ENCODE measurements around the gene RTEL1. TPM values are rescaled to one million over a fixed set of nuclear protein-coding genes. Genes with fewer than 3 reads are reported as not detected.
"Not testable (repeated sequence)": the region's sequence is repeated elsewhere in the genome, so short reads cannot be mapped to it uniquely, and the experiment has no call there.

The RTEL1 gene
- total and polyA plus RNA-seq, 9 donors = 8.4 to 13.3 (median 10.7) TPM

- H3K4me3 ChIP-seq (ENCODE audit: low read length) = peak overlapping the region; percentile 90
- H3K36me3 ChIP-seq (ENCODE audit: control insufficient read depth, insufficient read depth, low read length) = no peaks in the 10 kb centered on the region
- 23% methylated on average over 22 of the region's 22 CpGs for WGBS (ENCODE audit: insufficient coverage)
- H3K27me3 ChIP-seq (ENCODE audit: control insufficient read depth, insufficient read depth, low read length) = no peaks in the 10 kb centered on the region
- H3K27ac ChIP-seq (ENCODE audit: low read length) = peak overlapping the region; percentile 67
- peak; percentile 79 for DNase-seq
- no peaks in the 10 kb centered on the region for H3K9me3 ChIP-seq (replicated peaks; ENCODE audit: control insufficient read depth, low read depth, low read length)
- H3K4me1 ChIP-seq (ENCODE audit: control insufficient read depth, insufficient read depth, low read length) = peaks cover 24% of the 10 kb centered on the region
Observed at GRCh38 chr20:63628246-63628975, 29.7 kb upstream of the RTEL1 start.

DNA sequence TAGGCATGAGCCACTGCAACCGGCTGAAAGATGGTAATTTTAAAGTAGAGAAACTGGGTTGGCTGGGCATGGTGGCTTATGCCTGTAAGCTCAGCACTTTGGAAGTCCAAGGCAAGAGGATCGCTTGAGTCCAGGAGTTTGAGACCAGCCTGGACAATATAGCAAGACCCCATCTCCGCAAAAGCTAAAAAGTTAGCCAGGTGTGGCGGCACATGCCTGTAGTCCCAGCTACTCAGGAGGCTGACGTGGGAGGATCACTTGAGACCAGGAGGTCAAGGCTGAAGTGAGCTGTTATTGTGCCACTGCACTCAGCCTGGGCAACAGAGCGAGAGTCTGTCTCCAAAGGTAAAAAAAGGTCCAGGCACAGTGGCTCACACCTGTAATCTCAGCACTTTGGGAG lies 27.2 kb upstream of the RTEL1 start:
- peaks cover 28% of the 10 kb centered on the region for H3K4me1 ChIP-seq (ENCODE audit: control insufficient read depth, insufficient read depth, low read length)
- H3K27ac ChIP-seq (ENCODE audit: low read length); H3K4me3 ChIP-seq (ENCODE audit: low read length); H3K9me3 ChIP-seq (replicated peaks; ENCODE audit: control insufficient read depth, low read depth, low read length); DNase-seq; H3K27me3 ChIP-seq (ENCODE audit: control insufficient read depth, insufficient read depth, low read length); H3K36me3 ChIP-seq (ENCODE audit: control insufficient read depth, insufficient read depth, low read length): not testable (repeated sequence)
- 90% methylated on average over 5 of the region's 6 CpGs for WGBS (ENCODE audit: insufficient coverage)

GRCh38 chr20:63631426-63631825 lies 26.7 kb upstream of the RTEL1 start:
- H3K4me1 ChIP-seq (ENCODE audit: control insufficient read depth, insufficient read depth, low read length) = peaks cover 26% of the 10 kb centered on the region
- not testable (repeated sequence) for H3K9me3 ChIP-seq (replicated peaks; ENCODE audit: control insufficient read depth, low read depth, low read length); H3K27me3 ChIP-seq (ENCODE audit: control insufficient read depth, insufficient read depth, low read length); H3K27ac ChIP-seq (ENCODE audit: low read length); H3K36me3 ChIP-seq (ENCODE audit: control insufficient read depth, insufficient read depth, low read length); H3K4me3 ChIP-seq (ENCODE audit: low read length); DNase-seq
- 62% methylated on average over 6 of the region's 10 CpGs for WGBS (ENCODE audit: insufficient coverage)

GRCh38 chr20:63633732-63634131 lies 24.4 kb upstream of the RTEL1 start:
- Histone ChIP-seq H3K4me1 (ENCODE audit: control insufficient read depth, insufficient read depth, low read length) (peaks cover 18% of the 10 kb centered on the region), H3K4me3 (ENCODE audit: low read length) (no peak overlapping the region), H3K36me3 (ENCODE audit: control insufficient read depth, insufficient read depth, low read length) (no peaks in the 10 kb centered on the region), H3K9me3 (replicated peaks; ENCODE audit: control insufficient read depth, low read depth, low read length) (no peaks in the 10 kb centered on the region), H3K27ac (ENCODE audit: low read length) (no peak overlapping the region), H3K27me3 (ENCODE audit: control insufficient read depth, insufficient read depth, low read length) (no peaks in the 10 kb centered on the region)
- WGBS (ENCODE audit: insufficient coverage) = 69% methylated on average over 2 of the region's 9 CpGs
- no peak for DNase-seq

DNA sequence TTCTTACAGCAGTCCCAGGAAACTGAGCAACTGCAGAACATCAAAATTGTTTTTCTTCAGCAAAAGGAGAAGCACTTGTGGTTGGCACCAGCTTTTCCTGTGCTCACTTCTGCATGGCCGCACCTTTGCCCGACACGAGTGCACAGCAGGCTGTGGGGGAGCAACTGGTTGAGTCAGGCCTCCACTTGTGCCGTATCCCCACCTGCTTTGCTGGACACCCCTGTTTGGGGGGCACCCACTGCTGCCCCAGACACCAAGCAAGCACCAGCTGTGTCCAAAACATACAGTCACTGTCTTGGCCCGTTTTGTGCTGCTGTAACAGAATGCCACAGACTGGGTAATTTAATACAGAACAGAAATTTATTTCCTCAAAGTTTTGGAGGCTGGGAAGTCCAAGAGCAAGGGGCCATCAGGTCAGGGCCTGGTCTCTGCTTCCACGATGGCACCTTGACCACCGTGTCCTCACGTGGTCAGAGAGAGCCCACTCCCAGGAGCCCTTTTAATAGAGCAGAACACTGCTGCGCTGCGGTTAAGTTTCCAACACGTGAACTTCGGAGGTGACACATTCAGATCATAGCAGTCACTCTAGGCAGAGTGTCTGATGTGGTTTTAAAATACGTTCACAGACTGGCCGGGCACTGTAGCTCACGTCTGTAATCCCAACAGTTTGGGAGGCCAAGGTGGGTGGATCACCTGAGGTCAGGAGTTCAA lies 22.5 kb upstream of the RTEL1 start:
- 69% methylated on average over 6 of the region's 15 CpGs for WGBS (ENCODE audit: insufficient coverage)
- H3K4me3 ChIP-seq (ENCODE audit: low read length) = no peak overlapping the region
- no peak for DNase-seq
- H3K27ac ChIP-seq (ENCODE audit: low read length) = peak overlapping the region; percentile 42
- no peaks in the 10 kb centered on the region for H3K27me3 ChIP-seq (ENCODE audit: control insufficient read depth, insufficient read depth, low read length)
- peaks cover 12% of the 10 kb centered on the region for H3K4me1 ChIP-seq (ENCODE audit: control insufficient read depth, insufficient read depth, low read length)
- H3K9me3 ChIP-seq (replicated peaks; ENCODE audit: control insufficient read depth, low read depth, low read length) = no peaks in the 10 kb centered on the region
- no peaks in the 10 kb centered on the region for H3K36me3 ChIP-seq (ENCODE audit: control insufficient read depth, insufficient read depth, low read length)

DNA sequence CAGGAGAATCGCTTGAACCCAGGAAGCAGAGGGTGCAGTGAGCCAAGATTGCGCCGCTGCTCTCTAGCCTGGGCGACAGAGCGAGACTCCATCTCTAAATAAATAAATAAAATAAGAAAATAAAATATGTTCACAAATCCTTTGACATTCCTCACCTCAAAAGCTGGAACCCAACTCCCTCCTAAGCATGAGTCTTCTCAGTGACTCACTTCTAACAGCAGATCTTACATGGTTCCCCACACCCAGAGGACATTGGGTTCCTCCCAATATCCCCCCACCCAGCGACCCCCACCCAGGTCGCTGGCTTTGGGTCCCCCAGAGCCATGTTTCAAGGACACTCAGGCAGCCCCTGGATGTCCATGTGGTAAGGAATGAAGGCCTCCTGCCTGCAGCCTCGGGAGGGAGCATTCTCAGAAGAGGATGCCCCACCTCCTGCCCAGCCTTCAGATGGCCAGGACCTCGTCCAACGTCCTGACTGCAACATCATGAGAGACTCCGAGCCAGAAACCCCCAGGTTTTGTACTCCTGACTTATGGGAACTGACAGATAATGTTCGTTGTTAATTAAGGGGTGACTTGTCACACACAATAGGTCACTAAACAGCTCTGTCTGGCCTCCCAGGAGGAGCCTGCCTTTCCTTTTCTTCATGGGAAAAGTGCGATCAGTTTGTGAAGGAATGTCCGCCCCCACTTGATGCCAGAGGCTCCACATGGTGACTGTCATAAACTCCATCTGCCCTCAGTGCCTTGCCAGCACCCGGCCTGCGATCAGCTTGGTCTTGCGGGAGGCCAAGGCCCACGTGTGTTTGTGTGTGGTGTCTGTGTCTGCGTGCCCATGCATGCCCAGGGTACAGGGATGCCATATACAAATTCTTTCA lies 21.1 kb upstream of the RTEL1 start:
- Histone ChIP-seq H3K27me3 (ENCODE audit: control insufficient read depth, insufficient read depth, low read length) (no peaks in the 10 kb centered on the region), H3K36me3 (ENCODE audit: control insufficient read depth, insufficient read depth, low read length) (no peaks in the 10 kb centered on the region), H3K9me3 (replicated peaks; ENCODE audit: control insufficient read depth, low read depth, low read length) (no peaks in the 10 kb centered on the region), H3K4me3 (ENCODE audit: low read length) (no peak overlapping the region), H3K27ac (ENCODE audit: low read length) (peak overlapping the region; percentile 7), H3K4me1 (ENCODE audit: control insufficient read depth, insufficient read depth, low read length) (peaks cover 12% of the 10 kb centered on the region)
- WGBS (ENCODE audit: insufficient coverage) = 51% methylated on average over 10 of the region's 19 CpGs
- DNase-seq = no peak

DNA sequence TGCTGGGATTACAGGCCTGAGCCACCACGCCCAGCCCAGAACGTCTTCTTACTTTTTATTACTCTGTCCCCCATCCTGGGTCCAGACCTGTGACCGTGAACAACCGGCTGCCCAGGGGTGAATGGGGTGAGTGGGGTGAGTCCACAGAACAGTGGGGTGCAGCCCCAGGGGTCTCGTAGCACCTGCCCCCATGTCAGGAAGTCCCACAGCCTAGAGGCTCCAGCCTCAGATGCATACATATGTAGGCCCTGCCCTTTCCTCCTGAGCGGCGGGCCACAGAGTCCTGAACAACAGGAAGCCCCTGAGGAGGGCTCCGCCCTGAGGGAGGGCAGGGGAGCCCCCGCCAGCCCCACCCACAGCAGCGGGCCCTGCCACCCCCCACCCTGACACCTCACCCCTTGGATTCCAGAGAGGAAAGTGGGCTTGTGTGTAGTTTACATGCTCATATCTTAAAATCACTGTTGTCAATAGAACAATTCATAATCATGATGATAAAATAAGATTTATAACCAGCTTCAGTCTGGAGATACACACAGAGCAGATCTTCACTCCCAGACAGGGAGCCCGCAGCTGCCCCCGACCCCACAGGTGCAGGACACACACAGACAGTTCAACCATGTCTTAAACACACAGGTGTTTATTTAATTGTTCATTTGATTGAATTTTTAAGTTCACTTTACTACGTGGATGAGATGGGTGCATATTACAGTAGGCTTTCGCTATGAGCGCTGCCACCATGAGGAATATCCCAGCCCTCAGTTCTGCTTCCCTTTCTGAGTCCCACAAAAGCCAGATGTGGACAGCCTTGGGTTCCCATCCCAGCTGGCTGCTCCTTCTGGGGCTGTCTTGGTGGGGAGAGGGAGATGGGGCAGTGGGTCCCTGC lies 18.8 kb upstream of the RTEL1 start:
- WGBS (ENCODE audit: insufficient coverage) = no CpG with 5 or more reads among the region's 15 CpGs

DNA sequence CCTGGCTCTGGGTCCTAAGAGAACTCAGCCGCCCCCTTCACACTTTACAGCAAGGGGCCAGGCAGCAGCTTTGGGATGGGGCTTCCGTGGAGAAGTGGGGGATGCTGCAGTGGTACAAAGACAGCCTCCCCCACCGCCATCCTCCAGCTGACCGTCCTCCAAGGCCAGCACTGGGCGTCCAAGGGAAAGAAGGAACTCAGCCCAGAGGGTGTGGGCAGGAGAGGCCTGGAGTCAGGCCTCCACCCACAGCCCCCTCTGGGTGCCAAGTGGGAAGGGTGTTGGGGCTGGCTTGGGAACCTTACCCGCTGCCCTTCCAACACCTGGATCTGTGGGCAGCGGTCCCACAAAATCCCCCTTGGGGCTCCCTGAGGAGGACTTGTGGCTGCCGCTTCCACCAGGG lies 18.0 kb upstream of the RTEL1 start:
- H3K36me3 ChIP-seq (ENCODE audit: control insufficient read depth, insufficient read depth, low read length) = no peaks in the 10 kb centered on the region
- no peak overlapping the region for H3K27ac ChIP-seq (ENCODE audit: low read length)
- H3K4me1 ChIP-seq (ENCODE audit: control insufficient read depth, insufficient read depth, low read length) = peaks cover 18% of the 10 kb centered on the region
- DNase-seq = no peak
- H3K9me3 ChIP-seq (replicated peaks; ENCODE audit: control insufficient read depth, low read depth, low read length) = no peaks in the 10 kb centered on the region
- no peak overlapping the region for H3K4me3 ChIP-seq (ENCODE audit: low read length)
- 100% methylated on average over 1 of the region's 8 CpGs for WGBS (ENCODE audit: insufficient coverage)
- no peaks in the 10 kb centered on the region for H3K27me3 ChIP-seq (ENCODE audit: control insufficient read depth, insufficient read depth, low read length)

More for the DNA sequence above, 18.8 kb upstream of the RTEL1 start:
- H3K4me3 ChIP-seq (ENCODE audit: low read length) = no peak overlapping the region
- DNase-seq = no peak
- H3K27me3 ChIP-seq (ENCODE audit: control insufficient read depth, insufficient read depth, low read length) = no peaks in the 10 kb centered on the region
- H3K36me3 ChIP-seq (ENCODE audit: control insufficient read depth, insufficient read depth, low read length) = no peaks in the 10 kb centered on the region
- peaks cover 18% of the 10 kb centered on the region for H3K4me1 ChIP-seq (ENCODE audit: control insufficient read depth, insufficient read depth, low read length)
- no peaks in the 10 kb centered on the region for H3K9me3 ChIP-seq (replicated peaks; ENCODE audit: control insufficient read depth, low read depth, low read length)
- H3K27ac ChIP-seq (ENCODE audit: low read length) = peak overlapping the region; percentile 42

DNA sequence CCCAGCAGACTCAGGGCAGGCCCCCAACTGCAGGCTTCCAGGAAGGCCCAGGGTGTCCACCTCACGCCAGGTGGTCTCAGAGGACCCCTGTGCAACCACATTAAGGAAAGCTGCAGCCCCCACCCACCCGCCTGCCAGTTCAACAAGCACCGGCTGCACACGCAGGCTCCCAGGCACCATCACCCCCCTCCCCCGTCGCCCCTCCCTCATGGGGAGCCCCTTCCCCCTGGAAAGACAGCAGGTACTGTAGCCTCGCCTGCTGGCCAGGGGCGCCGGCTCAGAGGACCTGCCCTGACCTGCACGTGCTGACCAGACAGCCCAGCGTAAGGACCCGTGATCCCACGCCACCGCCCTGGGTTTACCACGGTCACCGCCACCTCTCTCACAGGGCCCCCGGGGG lies 17.4 kb upstream of the RTEL1 start:
- H3K4me1 ChIP-seq (ENCODE audit: control insufficient read depth, insufficient read depth, low read length) = peaks cover 13% of the 10 kb centered on the region
- WGBS (ENCODE audit: insufficient coverage) = 75% methylated on average over 4 of the region's 17 CpGs
- H3K27me3 ChIP-seq (ENCODE audit: control insufficient read depth, insufficient read depth, low read length); H3K36me3 ChIP-seq (ENCODE audit: control insufficient read depth, insufficient read depth, low read length); H3K27ac ChIP-seq (ENCODE audit: low read length); H3K4me3 ChIP-seq (ENCODE audit: low read length); DNase-seq; H3K9me3 ChIP-seq (replicated peaks; ENCODE audit: control insufficient read depth, low read depth, low read length): not testable (repeated sequence)
